IPS DF 6.9 (cell line): ENCODE results near the gene PSMA6.
"Not testable (repeated sequence)": the region's sequence is repeated elsewhere in the genome, so short reads cannot be mapped to it uniquely, and the experiment has no call there.

Source experiments
- DNase-seq: peaks from one replicate; pipeline ENCODE4 v3.0.0-alpha.2; 2013; ENCODE audit warnings: low read depth, low spot score
- H3K27ac ChIP-seq: one replicate; pipeline ENCODE4 v1.5.1; 2013; ENCODE audit warnings: low read length, control low read depth
- H3K27me3 ChIP-seq: 2 replicates; pipeline ENCODE4 v1.6.1; 2013; ENCODE audit warnings: mild to moderate bottlenecking, low read length; ENCODE audit not compliant: control insufficient read depth, insufficient read depth
- H3K36me3 ChIP-seq: 2 replicates; pipeline ENCODE4 v1.6.1; 2013; ENCODE audit warnings: low read length; ENCODE audit not compliant: control insufficient read depth, insufficient read depth
- H3K4me1 ChIP-seq: 2 replicates; pipeline ENCODE4 v1.6.1; 2013; ENCODE audit warnings: low read length; ENCODE audit not compliant: control insufficient read depth, insufficient read depth
- H3K4me3 ChIP-seq: 2 replicates; pipeline ENCODE4 v1.5.1; 2013; ENCODE audit warnings: mild to moderate bottlenecking, low read length
- H3K9me3 ChIP-seq: 2 replicates; pipeline ENCODE4 v1.6.1; 2013; ENCODE audit warnings: low read length, inconsistent platforms; ENCODE audit not compliant: control insufficient read depth, insufficient read depth
- WGBS: extraction: QIAGEN DNeasy Blood & Tissue Kit; methylation state at CpG from one replicate; pipeline ENCODE4 v1.1.7; 2013; ENCODE audit warnings: mixed read lengths, missing lambda C conversion rate; ENCODE audit not compliant: insufficient read length, insufficient coverage; 5-methylcytosine and 5-hydroxymethylcytosine counted together

PSMA6 gene

DNA sequence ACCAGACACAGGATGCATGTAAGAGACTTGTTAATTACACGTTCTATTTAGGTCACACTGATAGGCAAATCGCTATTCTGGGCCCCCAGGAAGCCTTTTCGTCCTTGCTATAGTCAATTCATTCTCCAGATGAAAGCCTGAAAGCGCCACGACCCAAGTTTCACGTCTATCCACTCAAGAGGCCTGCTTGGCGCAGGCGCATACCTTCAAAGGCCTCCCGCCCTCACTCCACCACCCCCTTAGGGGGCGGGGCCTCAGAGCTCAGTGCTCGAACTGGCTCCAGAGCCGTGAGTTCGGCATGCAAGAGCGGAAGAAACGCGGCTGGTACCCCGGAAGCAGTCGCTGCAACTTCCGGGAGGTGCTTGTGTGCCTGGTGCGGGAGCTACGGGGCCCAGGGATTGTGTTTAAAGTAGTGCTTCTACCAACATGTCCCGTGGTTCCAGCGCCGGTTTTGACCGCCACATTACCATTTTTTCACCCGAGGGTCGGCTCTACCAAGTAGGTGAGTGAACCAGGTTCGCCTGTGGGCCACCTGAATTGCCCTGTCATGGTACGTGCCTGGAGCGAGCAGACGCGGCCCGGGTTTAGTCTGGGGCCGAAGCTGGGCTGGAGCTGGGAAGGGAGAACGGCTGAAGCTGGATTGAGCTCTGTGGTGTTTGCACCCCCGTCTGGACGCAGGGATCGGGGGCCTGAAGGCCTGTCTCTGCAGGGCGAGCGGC lies at the start of gene PSMA6:
TSS of gene PSMA6 (plus strand) at position 332 of the 719 bp plus-strand sequence. CDS start at position 427, 95 bp downstream.
- H3K4me1 ChIP-seq: no peaks in the 10 kb centered on the region
- DNase-seq: peak; percentile 97
- no CpG with 5 or more reads among the region's 40 CpGs for WGBS
- no peaks in the 10 kb centered on the region for H3K9me3 ChIP-seq
- H3K4me3 ChIP-seq: peak within 1 kb of the TSS; percentile 99
- H3K27me3 ChIP-seq: no peaks in the 10 kb centered on the region
- no peak within 1 kb of the TSS for H3K27ac ChIP-seq
- no peaks in the 10 kb centered on the region for H3K36me3 ChIP-seq

DNA sequence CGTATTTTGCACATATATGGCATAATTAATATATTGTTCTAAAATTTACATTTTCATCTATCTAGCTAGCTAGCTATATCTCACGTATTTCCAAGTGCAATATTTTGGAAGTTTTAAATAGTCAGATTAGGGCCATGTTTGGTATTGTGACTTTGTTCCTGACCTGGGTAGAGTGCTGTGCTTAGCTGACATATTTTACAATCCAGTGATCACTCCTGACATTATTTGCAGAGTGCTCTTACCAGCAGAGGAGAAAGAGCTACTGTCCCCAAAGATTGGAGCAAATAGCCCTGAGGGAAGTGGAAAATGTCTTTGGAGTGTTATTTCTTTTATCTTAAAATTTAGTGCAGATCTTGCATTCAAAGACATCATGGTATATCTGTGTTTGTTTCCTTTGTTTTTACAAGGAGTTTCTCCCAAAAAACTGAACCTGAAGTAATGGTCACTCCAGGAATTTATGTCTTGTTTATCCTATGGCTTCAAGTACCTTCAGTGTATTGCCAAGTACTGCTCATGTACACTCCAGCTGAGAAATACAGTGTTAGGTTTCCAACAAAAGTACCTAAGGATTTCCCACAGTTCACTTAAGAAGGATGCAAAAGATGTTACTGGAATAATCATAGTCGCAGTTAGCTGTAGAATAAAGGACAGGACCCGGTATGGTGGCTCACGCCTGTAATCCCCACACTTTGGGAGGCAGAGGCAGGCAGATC lies 49.4 kb upstream of the PSMA6 start:
- H3K4me3 ChIP-seq: no peak overlapping the region
- H3K9me3 ChIP-seq: no peaks in the 10 kb centered on the region
- DNase-seq: no peak
- WGBS: no CpG with 5 or more reads among the region's 5 CpGs
- no peaks in the 10 kb centered on the region for H3K27me3 ChIP-seq
- no peaks in the 10 kb centered on the region for H3K36me3 ChIP-seq
- H3K27ac ChIP-seq: no peak overlapping the region
- H3K4me1 ChIP-seq: no peaks in the 10 kb centered on the region

GRCh38 chr14:35243956-35244355 lies 48.2 kb upstream of the PSMA6 start:
- no peaks in the 10 kb centered on the region for H3K36me3 ChIP-seq
- no peaks in the 10 kb centered on the region for H3K27me3 ChIP-seq
- no peak overlapping the region for H3K4me3 ChIP-seq
- WGBS: no CpG with 5 or more reads among the region's 2 CpGs
- DNase-seq: no peak
- no peaks in the 10 kb centered on the region for H3K9me3 ChIP-seq
- H3K4me1 ChIP-seq: no peaks in the 10 kb centered on the region
- H3K27ac ChIP-seq: no peak overlapping the region

GRCh38 chr14:35244542-35244941 lies 47.6 kb upstream of the PSMA6 start:
- no CpG with 5 or more reads among the region's 4 CpGs for WGBS
- Histone ChIP-seq H3K36me3 (no peaks in the 10 kb centered on the region), H3K4me3 (no peak overlapping the region), H3K9me3 (no peaks in the 10 kb centered on the region), H3K27me3 (no peaks in the 10 kb centered on the region), H3K27ac (no peak overlapping the region), H3K4me1 (no peaks in the 10 kb centered on the region)
- DNase-seq: no peak

- Histone ChIP-seq H3K27me3 (no peaks in the 10 kb centered on the region), H3K4me1 (no peaks in the 10 kb centered on the region), H3K27ac (no peak overlapping the region), H3K36me3 (no peaks in the 10 kb centered on the region), H3K9me3 (no peaks in the 10 kb centered on the region), H3K4me3 (no peak overlapping the region)
- WGBS: no CpG with 5 or more reads among the region's 4 CpGs
- no peak for DNase-seq
These were observed 47.1 kb upstream of the PSMA6 start for GRCh38 chr14:35245051-35245450.

GRCh38 chr14:35247777-35248475 lies 44.3 kb upstream of the PSMA6 start:
- Histone ChIP-seq H3K36me3 (no peaks in the 10 kb centered on the region), H3K4me3 (no peak overlapping the region), H3K9me3 (no peaks in the 10 kb centered on the region), H3K27me3 (no peaks in the 10 kb centered on the region), H3K4me1 (no peaks in the 10 kb centered on the region), H3K27ac (no peak overlapping the region)
- no CpG with 5 or more reads among the region's 4 CpGs for WGBS
- no peak for DNase-seq

DNA sequence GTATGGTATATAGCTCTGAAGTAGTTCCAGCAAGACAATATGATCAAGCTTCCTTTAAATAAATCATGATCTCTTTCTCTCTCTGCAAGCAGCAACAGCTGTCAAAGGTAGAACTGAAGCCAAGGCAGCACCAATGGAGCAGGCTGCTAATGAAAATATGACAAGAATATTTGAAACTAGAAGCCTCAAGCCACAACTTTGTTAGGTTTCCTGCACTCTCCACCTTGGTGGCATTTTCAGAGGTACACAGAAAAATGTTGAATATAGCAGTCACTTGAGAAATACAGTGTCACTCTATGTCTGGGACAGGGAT lies 43.8 kb upstream of the PSMA6 start:
- Histone ChIP-seq H3K36me3 (no peaks in the 10 kb centered on the region), H3K4me3 (no peak overlapping the region), H3K27ac (no peak overlapping the region), H3K4me1 (no peaks in the 10 kb centered on the region), H3K27me3 (no peaks in the 10 kb centered on the region), H3K9me3 (no peaks in the 10 kb centered on the region)
- DNase-seq: no peak

GRCh38 chr14:35250319-35250718 lies 41.9 kb upstream of the PSMA6 start:
- H3K4me3 ChIP-seq: no peak overlapping the region
- WGBS: no CpG with 5 or more reads among the region's 4 CpGs
- no peaks in the 10 kb centered on the region for H3K36me3 ChIP-seq
- DNase-seq: no peak
- H3K27me3 ChIP-seq: no peaks in the 10 kb centered on the region
- H3K4me1 ChIP-seq: no peaks in the 10 kb centered on the region
- H3K27ac ChIP-seq: no peak overlapping the region
- no peaks in the 10 kb centered on the region for H3K9me3 ChIP-seq

DNA sequence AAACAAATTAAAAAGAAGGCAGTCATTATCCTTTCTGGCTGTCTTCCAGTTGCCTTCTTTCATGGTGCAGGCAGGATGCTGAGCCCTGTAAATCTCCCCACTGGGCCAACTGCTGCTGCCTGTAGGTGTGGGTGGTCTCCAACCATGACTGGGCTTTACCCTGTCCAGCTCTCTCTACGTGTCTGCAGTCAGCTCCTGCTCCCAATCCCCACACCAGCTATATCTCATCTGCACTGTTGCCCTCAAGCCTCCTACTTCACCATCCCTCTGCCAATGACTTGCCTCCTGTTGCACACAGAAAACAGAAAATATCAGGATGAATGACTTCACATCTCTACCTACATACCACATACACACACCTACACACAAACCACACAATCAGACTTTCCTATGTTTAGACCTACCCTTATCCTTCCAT lies 39.7 kb upstream of the PSMA6 start:
- Histone ChIP-seq H3K27me3 (no peaks in the 10 kb centered on the region), H3K4me3 (no peak overlapping the region), H3K4me1 (no peaks in the 10 kb centered on the region), H3K36me3 (no peaks in the 10 kb centered on the region), H3K9me3 (no peaks in the 10 kb centered on the region), H3K27ac (no peak overlapping the region)
- DNase-seq: no peak
- no CpG with 5 or more reads among the region's 1 CpG for WGBS

GRCh38 chr14:35253056-35253455 lies 39.1 kb upstream of the PSMA6 start:
- not testable (repeated sequence) for H3K9me3 ChIP-seq, H3K27me3 ChIP-seq, H3K27ac ChIP-seq, H3K4me3 ChIP-seq, DNase-seq, H3K36me3 ChIP-seq, H3K4me1 ChIP-seq
- WGBS: no CpG with 5 or more reads among the region's 3 CpGs
